HG02759 (cell line): ENCODE measurements around the gene ZNRF1.
"Not testable (repeated sequence)": the region's sequence is repeated elsewhere in the genome, so short reads cannot be mapped to it uniquely, and the experiment has no call there.

Experiments
- ATAC-seq: cut with Tn5 transposase; IDR thresholded peaks from one replicate; pipeline ENCODE4 v1.9.1; 2021; ENCODE audit warnings: mild to moderate bottlenecking, moderate library complexity; ENCODE audit not compliant: unreplicated experiment

Gene ZNRF1

DNA sequence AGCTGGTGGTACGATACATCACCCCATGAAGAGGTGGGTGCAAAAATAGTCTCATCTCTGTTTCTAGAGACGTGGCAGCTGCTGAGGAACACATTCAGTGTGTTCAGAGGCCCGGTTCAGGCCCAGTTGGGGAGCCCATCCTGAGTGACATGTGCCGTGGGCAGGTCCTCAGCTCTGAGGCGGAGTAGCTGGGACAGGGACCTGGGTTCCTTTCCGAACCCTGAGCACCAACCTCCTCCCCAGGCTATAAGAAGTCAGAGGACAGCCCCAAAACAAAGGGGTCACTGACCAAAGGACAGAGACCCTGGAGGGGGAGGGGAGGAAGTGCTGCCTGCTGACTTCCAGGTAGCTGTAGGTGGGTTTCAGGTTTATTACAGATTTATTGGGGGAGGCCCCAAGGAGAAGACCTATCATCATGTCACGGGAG, 112.7 kb downstream of the ZNRF1 start:
- peak; percentile 17 for ATAC-seq

DNA sequence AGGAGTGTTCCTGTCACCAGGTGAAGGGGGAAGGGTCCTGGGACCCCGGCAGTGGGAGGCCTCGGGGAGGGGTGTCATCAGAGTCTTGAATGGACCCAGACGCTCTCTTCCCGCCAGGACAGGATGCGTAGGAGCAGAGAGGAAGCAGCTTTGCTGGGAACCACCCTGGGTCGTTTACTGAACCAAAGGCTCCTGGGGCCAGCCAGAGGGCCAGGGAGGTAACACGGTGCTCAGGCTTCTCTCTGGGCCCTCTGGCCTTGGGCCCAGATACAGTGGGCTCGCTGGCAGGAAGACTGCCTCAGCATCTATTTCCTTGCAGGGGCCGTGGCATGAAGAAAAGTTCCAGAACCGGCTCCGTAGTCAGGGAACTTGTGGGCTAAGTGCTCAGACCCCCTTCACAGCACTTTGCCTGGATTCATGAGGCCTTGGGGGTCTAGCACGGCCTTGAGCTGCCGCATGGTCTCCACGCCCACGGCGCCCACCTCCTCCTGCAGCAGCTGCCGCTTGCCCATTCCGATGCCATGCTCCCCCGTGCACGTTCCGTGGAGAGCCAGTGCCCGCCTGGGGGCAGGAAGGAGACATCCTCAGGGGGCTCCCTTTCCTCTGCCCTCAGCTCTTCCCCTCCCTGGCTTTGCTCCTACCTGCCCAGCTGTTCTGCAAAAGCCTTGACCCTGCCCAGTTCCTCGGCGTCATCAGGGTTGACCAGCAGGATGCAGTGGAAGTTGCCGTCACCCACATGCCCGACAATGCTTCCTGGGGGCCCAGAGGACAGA, 113.3 kb downstream of the ZNRF1 start:
- ATAC-seq, result no peak

DNA sequence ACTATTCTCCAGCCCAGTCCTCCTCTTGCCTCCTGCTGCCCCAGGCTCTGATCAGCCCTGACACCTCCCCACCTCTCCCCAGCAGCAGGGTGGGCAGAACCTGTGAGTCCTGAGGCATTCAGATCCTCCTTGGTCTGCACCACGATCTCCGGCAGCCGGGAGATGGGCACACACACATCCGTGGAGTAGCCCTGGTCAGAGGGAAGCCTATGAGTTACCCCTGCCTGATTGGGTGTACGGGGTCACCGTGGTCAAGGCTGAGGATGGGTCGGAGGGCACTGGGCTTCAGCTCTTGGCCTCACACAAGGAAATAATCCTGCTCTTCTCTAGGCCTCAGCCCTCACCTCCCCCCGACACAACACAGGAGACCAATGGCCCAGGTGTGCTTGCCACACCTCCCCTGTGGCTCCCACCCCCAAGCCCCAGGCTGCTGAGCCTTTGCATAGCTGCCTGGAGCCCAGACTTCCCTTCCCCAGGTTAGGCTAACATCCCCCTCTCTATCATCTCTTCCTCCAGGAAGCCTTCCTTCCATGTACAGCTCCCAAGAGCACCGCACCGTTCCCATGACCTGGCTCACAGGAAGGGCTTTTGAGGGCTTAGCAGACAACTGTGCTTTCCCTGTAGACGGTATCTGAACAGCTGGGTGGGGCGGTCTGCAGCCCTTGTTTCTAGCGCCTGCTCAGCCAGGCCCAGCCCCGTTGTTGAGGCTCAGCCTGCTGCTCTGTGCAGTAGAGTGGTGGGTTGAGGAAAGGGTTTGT, 114.1 kb downstream of the ZNRF1 start:
- ATAC-seq, result no peak

DNA sequence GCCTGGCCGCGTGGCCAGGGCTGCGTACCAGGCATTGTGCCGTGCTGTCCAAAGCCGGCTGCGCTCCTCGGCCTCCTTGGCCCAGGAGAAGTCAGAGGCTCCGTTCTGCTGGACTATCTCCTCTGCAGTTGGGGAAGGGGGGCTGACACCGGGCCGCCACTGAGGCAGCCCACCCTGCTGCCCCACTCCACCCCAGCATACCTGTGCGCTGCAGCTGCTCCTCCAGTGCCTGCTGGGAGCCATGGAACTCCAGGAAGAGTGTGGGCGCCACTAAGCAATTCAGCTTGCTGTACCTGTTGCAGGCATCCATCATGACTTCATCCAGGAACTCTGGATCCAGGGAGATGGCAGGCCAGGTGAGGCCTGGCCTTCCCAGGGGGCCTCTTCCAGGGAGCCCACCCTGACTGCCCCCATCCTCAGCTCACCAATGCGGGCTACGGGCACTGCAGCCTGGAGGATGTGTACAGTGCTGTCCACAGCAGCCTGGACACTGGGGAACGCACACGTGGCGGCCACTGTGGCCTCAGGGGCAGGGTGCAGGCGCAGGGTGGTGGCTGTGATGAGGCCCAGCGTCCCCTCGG, 114.8 kb downstream of the ZNRF1 start:
- no peak for ATAC-seq

DNA sequence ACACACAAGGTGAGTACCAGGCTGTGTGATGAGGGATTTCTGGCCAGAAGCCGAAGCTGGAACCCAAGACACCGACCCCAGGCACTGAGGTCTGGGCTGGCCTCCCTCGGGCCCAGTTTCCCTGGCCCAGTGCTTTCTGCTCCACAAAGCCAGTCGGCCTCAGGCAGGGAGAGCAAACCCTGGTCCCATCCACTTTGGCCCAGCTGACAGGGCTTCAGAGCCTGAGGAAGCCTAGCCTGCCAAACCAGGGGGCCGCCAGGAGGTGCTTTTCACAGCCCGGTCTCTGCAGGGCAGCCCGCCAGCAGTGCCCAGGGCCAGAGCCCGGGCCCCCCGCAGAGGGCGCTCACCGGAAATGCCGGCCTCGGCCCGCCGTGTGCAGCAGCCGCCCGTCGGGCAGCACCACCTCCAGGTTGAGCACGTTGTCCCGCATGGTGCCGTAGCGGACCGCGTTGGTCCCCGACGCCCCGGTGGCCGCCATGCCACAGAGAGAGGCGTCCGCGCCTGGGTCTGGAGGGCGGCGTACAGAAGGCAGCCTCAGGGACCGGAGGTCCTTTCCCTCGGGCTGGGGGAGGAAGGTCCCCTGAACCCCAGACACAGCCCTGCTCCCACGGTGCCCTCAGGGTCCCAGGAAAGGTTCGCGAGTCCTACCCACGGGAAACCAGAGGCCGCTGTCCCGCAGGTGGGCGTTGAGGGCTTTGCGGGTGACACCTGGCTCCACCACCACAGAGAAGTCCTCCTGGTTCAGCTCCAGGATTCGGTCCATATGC, 115.5 kb downstream of the ZNRF1 start:
- ATAC-seq, result no peak

DNA sequence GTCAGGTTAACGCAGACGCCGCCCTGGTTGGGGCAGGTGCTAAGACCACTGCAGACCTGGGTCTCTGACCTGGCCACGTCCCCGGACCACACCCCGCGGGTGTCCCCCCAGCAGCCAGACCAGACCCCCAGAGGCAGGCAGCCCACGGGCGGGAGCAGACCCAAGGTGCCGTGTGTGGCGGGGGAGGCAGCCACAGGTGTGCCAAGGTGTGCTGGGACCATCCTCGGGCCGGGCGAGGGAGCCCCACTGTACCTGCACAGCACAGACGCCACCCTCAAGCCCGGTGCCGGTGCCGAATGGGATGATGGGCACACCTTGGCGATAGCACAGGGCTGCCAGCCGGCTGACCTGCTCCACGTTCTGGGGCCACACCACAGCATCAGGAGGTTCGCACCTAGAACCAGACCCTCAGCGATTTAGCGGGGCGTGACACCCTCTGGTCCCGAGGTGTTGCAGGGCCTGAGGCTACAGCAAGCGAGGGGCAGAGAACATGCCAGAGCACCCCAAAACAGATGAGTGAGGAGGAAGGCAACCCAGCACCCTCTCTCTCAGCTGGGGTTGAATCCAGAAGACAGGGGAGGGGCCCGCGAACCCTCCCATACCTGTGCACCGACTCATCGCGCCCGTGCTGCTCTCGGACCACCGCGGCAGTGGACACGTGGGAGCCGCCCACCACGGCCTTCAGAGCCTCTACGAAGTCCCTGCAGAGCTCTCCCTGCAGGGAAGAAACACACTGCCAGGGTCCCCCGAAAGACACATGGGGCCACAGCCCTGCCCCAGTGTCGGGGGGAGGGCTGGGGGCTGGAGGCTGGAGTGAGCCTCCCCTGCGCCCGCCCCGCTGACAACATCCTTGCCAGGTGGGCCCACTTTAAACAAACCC, 116.4 kb downstream of the ZNRF1 start:
- ATAC-seq, result no peak

DNA sequence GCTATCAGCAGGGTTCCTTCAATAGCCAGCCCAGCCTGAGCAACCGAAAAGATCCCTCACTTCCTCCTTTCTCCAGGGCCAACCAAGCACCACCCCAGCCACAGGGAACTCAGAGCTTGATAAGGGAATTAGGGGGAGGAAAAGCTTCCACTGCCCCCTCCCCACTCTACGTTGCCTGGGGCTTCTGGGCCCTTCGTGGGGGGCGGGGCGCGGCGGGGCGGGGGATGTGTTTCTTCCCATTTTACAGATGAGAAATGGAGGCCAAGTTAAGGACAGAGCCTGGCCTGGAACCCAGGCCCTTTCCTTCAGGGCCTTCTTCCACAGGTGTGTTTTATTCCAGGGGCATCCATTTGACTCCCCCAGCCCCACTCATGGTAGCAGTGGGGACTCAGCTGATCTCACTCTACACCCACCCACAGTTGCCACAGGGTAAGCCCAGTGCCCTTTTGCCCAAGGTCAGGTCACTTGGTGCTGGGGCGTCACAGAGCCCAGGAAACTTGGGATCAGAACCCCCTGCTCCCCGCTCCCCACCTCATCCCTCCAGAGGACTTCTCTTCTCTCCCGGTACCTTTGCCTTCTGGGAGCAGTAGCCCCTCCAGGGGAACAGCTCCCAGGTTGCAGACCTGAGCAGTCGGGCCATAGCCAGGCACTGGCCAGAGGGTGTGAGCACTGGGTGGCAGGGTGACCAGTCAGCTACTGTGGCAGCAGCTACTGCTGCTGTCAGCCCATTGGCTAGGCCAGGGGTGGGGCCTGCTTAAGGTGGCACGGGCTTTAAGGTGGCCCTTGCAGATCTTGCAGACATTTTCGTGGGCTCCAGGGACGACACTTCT, 117.5 kb downstream of the ZNRF1 start, which contains the start of gene LDHD:
Gene LDHD, minus strand, starts transcription at position 700 of the 830 bp plus-strand sequence. Its CDS starts 60 bp downstream, at position 640.
- ATAC-seq, result no peak

DNA sequence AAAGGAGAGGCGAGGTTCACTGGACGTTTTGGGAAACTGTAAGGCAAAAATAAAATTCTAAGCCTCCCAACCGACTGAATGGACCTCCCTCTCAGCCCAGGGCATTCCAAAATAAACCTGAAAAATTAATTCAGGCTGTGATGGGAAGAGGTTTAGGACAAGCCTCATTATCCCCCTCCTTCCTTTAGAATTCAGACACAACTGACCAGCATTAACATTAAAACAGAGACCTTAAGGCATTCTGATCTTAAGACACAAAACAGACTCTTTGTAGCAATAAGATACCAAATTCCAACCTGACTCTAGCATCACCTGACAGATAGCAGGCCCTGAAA, 118.1 kb downstream of the ZNRF1 start:
- no peak for ATAC-seq

DNA sequence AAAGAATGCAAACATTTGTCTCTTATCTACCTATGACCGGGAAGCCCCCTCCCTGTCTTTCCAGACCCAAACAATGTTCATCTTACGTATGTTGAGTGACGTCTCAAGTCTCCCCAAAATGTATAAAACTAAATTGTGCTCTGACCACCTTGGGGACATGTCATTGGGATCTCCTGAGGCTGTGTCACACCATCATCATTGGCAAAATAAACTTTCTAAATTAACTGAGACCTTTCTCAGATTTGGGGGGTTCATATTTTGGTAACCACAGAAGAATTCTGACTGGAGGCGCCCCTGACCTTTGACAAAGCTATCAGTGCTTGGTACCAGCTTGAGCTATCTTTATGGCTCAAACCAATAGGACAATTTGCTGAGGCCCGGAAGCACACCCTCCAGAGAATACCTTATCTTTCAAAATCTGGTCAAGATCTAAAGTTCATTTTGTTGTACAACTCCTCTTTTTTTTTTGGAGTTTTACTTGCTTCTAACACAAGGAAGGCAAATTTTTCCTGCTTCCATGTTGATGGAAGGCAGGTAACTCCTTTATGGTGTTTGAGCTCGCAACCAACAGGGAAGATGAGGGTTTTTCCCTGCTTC, 120.2 kb downstream of the ZNRF1 start:
- no peak for ATAC-seq

DNA sequence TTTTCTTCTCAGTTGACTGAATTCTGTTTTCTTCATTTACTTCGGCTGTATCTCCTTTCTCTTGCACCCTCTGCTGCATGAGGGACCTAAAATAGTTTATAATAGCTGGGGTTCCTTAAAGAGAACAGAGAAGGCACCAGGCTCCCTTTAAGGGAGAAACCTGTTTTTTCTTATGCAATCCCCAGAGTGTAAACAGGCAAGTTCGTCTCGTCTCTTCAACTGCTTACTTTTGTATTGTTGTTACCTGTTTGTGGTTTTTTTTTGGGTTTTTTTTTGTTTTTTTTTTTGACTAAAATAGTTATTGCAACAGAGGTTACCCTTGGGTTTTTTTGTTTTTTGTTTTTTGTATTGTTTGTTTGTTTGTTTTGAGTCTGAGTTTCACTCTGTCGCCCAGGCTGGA, 121.4 kb downstream of the ZNRF1 start:
- no peak for ATAC-seq

DNA sequence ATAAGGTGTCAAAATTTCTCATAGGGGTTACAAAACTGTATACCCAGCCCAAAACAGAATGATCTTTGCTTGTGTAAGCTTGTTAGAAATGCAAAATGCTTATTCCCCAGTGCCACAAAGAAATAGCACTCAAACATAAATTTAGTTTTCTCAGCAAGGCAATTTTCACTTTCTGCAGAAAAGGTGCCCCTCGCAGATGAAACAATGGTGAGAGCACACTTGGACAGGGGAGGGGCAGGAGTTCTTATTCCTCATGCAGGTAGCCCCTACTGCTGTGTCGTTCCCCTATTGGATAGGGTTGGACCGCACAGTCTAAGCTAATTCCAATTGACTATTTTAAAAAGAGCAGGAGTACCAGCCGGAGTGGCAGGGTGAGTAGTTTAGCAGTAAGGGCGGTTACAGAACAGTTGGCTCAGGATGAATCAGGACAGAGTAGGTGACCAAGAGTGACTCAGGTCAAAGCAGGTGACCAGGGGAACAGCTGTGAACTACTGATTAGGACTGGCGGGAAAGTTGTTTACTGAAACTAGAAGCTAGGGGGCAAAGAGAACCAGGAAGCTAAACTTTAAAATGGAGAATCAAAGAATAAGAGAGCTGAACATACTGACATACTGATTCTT, 123.2 kb downstream of the ZNRF1 start:
- no peak for ATAC-seq

DNA sequence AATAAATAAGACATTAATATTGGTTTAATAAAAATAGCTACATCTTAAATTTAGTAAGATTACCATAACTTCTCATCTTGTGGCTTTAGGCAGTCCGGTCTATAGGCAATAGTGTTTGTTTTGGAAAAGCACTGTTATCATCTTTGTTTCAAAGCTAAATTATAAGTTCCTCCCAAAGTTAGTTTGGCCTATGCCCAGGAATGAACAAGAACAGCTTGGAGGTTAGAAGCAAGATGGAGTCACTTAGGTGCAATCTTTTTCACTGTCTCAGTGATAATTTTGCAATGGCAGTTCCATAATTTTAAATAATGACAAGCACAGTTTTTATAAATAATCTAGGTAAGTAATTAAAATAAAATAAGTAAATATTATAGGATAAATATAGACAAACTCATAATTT, 123.8 kb downstream of the ZNRF1 start:
- no peak for ATAC-seq

DNA sequence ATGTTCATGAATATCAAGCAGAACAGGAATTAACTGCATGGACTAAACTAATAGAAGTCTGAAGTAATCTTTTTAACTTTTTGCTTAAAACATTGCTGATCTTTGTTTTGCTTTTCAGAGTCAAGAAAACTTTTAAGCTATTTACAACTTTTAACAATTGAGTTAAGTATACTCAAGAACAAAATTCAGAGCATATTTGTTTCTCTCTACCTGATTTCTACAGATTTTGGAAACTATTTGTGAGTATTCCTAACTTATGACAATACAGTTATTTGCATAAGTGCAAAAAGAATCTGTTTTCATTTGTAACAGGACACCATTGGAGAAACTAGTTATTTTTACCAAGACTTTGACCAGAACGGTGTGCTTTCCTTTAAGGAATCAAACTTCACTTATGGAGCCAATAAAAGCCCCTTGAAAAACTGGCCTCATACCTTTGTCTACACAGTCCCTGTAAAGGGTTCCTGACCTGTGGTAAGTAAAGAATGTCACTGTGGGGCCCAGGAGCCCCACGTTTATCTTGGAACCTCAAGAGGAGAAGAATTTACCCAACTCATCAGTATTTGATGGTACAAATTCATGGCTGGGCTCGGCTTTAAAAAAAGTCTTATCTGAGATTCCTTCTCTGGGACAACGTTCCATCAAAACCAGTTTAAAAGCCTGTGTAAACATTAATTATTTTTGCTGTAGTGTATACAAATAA, 129.0 kb downstream of the ZNRF1 start:
- no peak for ATAC-seq

DNA sequence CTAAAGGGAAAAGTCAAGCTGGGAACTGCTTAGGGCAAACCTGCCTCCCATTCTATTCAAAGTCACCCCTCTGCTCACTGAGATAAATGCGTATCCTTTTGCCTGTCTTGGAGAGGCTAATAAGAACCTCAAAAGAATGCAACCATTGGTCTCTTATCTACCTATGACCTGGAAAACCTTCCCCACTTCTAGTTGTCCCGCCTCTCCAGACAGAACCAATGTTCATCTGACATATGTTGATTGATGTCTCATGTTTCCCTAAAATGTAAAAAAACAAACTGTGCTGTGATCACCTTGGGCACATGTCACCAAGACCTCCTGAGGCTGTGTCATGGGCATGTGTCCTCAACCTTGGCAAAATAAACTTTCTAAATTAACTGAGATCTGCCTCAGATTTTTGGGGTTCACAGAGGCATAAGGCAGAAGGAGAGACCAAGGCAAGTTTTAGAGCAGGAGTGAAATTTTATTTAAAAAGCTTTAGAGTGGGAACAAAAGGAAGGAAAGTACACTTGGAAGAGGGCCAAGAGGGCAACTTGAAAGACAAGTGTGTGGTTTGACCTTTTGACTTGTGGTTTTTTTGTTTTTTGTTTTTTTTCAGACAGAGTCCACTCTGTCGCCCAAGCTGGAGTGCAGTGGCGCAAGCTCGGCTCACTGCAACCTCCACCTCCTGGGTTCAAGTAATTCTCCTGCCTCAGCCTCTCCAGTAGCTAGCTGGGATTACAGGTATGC, 130.8 kb downstream of the ZNRF1 start:
- not testable (repeated sequence) for ATAC-seq

DNA sequence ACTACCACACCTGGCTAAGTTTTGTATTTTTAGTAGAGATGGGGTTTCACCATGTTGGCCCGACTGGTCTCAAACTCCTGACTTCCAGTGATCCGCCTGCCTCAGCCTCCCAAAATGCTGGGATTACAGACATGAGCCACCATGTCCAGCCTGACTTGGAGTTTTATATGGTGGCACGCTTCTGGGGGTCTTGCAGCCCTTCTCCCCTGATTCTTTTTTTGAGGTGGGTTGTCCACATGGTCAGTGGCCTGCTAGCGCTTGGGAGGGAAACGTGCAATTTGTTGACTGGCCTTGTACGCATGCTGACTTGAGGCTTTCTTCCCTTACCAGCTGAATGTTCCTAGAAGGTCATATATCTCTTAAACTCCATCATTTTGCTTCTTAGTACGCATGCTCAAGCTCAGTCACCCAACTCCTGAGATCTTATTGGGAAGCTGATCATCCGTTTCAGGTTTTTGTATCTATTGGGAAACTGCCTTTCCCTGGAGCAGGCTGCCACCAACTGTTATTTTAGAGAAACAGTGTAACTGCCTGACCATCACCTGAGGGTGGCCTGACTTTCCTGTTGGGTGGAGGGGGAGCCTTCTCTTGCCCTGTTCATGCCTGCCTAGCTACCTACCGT, 131.4 kb downstream of the ZNRF1 start:
- no peak for ATAC-seq

DNA sequence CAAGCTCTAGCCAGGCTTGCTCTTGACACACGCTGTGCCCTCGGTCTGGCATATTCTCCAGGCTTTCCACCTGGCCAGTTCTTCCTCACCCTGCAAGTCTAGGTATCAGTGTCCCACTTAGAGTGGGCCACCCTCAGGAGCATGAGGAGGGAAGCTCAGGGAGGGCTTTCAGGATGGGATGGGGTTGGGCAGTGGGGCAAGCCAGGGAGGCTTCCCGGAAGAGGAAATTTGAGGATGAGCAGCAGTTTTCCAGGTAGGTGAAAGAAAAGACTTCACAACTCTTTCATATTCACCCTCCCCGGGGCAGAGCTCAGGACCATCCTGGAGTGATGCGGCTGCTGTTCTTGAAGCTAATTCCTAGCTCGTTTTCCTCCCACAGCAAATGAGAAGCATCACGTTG, 132.3 kb downstream of the ZNRF1 start:
- no peak for ATAC-seq

DNA sequence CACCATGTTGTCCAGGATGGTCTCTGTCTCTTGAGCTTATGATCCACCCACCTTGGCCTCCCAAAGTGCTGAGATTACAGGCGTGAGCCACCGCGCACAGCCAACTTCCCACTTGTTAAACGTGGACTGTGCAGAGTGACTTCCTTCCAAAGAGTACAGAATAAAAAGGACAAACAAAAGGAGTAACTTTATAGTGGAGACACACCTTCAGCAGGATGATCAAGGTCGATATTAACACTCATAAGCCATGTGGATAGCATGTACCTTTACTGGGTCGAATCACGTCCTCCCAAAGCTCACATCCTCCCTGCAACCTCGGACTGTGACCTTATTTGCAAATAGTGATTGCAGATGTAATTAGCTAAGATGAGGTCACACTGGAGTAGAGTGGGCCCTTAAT, 139.4 kb downstream of the ZNRF1 start:
- no peak for ATAC-seq
